NCI-H345 treated with DMSO at 0.1 percent for 48 hours (cell line): ENCODE results near the gene NTN3.
"Not testable (repeated sequence)": the region's sequence is repeated elsewhere in the genome, so short reads cannot be mapped to it uniquely, and the experiment has no call there.

Source experiments
- DNase-seq: peaks from one replicate; lab custom pipeline; 2025; ENCODE audit not compliant: unreplicated experiment; lab: John Stamatoyannopoulos, UW

NTN3 gene

GRCh38 chr16:2441143-2441804 is 29.8 kb upstream of the NTN3 start:
- DNase-seq: not testable (repeated sequence)

GRCh38 chr16:2443555-2443954 is 27.5 kb upstream of the NTN3 start:
- DNase-seq: no peak

- DNase-seq: no peak
Measured at GRCh38 chr16:2447920-2448583, 23.0 kb upstream of the NTN3 start.

GRCh38 chr16:2449118-2449517 is 22.0 kb upstream of the NTN3 start:
- no peak for DNase-seq

- DNase-seq: no peak
Measured at GRCh38 chr16:2450535-2450934, 20.6 kb upstream of the NTN3 start.

GRCh38 chr16:2450975-2451381 is 20.1 kb upstream of the NTN3 start:
- no peak for DNase-seq

GRCh38 chr16:2451851-2452320 is 19.2 kb upstream of the NTN3 start:
- DNase-seq: no peak

GRCh38 chr16:2452650-2453049 is 18.4 kb upstream of the NTN3 start:
- DNase-seq: no peak

GRCh38 chr16:2455081-2455845 is 15.8 kb upstream of the NTN3 start:
- DNase-seq: no peak

GRCh38 chr16:2456551-2457153 is 14.4 kb upstream of the NTN3 start:
- DNase-seq: no peak

- DNase-seq: no peak
Measured at GRCh38 chr16:2457267-2457666, 13.8 kb upstream of the NTN3 start.

GRCh38 chr16:2457946-2458345 is 13.2 kb upstream of the NTN3 start:
- no peak for DNase-seq

- peak; percentile 27 for DNase-seq
Measured at GRCh38 chr16:2458887-2459646, 12.0 kb upstream of the NTN3 start.

- peak; percentile 93 for DNase-seq
Measured at GRCh38 chr16:2459647-2460390, 11.3 kb upstream of the NTN3 start, which contains the start of gene TEDC2. Gene TEDC2 (plus strand): TSS chr16:2460109. CDS start chr16:2460145, 36 bp downstream.

GRCh38 chr16:2460391-2460713 is 10.7 kb upstream of the NTN3 start:
- DNase-seq: no peak

GRCh38 chr16:2460916-2461315 is 10.2 kb upstream of the NTN3 start:
- DNase-seq: no peak

GRCh38 chr16:2462031-2462866 is 8.8 kb upstream of the NTN3 start:
- no peak for DNase-seq

GRCh38 chr16:2464333-2464732 is 6.8 kb upstream of the NTN3 start:
- no peak for DNase-seq
